K562 (cell line): Measurements from ENCODE around the gene MAGI2. TPM values are rescaled to one million over a fixed set of nuclear protein-coding genes. Genes with fewer than 3 reads are reported as not detected.

Experiments
- ATAC-seq: fragments of 200-7000 bp; cut with Tn5 transposase; 3 replicates; pipeline ENCODE4 v1.9.1; 2020; ENCODE audit warnings: moderate library complexity
- BruUV-seq: library from RNA; stranded (reverse); fragments of 400-500 nt; replicated peaks from 2 replicates; lab custom pipeline; 2021; lab: Mats Ljungman, UMichigan
- CTCF ChIA-PET: fragments of 300-600 bp; formaldehyde crosslinking; extraction: SDS; loops from one replicate; lab custom pipeline; 2021; ENCODE audit warnings: low intra/inter-chr PET ratio; lab: Yijun Ruan, JAX
- POLR2A ChIA-PET: fragments of 300-600, 350-650 bp; sonication (Branson Sonifier 250); formaldehyde crosslinking; extraction: SDS; loops from one replicate; lab custom pipeline; 2021; ENCODE audit warnings: antibody characterized with exemption, inconsistent platforms; lab: Yijun Ruan, JAX
- DNase-seq, 4 experiments: peaks; one replicate each; pipeline versions ENCODE4 v3.0.0 to v3.0.0-alpha.2; 2011 to 2018; ENCODE audit warnings: low spot score in 3 of 4, mixed read lengths in 3 of 4; ENCODE audit errors: extremely low read depth in 1 of 4
- FAIRE-seq: peaks from 2 replicates; lab custom pipeline; 2011; peaks lifted over from hg19 to GRCh38; lab: Jason Lieb, UNC
- H2AFZ ChIP-seq: 2 replicates; pipeline ENCODE4 v1.6.0; 2011; ENCODE audit warnings: low read depth, low read length, control low read depth, inconsistent platforms
- H3K27ac ChIP-seq: fragments of 200-600 bp; 3 replicates; pipeline ENCODE4 v1.8.0; 2011; ENCODE audit warnings: low read depth, mild to moderate bottlenecking, control low read depth, inconsistent platforms, low read length, moderate library complexity, mixed read lengths; ENCODE audit errors: extremely low read depth
- H3K27me3 ChIP-seq, 2 experiments: fragments of 300-600 bp in 1 of 2; 2 replicates in 1 of 2; 3 replicates in 1 of 2; pipeline versions ENCODE4 v1.6.0 to v1.8.0; 2011; ENCODE audit warnings: inconsistent platforms in 2 of 2, low read length in 2 of 2, mild to moderate bottlenecking in 1 of 2, mixed read lengths in 1 of 2, moderate library complexity in 1 of 2; ENCODE audit not compliant: control insufficient read depth in 2 of 2, insufficient read depth in 2 of 2
- H3K36me3 ChIP-seq: fragments of 300-600 bp; 3 replicates; pipeline ENCODE4 v1.8.0; 2011; ENCODE audit warnings: mild to moderate bottlenecking, low read length, inconsistent platforms; ENCODE audit not compliant: control insufficient read depth, insufficient read depth
- H3K4me1 ChIP-seq, 2 experiments: fragments of 200-600 bp in 1 of 2; replicated peaks in 1 of 2; 2 replicates in 1 of 2; 3 replicates in 1 of 2; pipeline versions ENCODE4 v1.5.1 to v1.8.0; 2011; ENCODE audit warnings: inconsistent platforms in 2 of 2, low read length in 2 of 2, mild to moderate bottlenecking in 1 of 2, mixed read lengths in 1 of 2, moderate library complexity in 1 of 2; ENCODE audit not compliant: control insufficient read depth in 2 of 2, insufficient read depth in 2 of 2
- H3K4me2 ChIP-seq: 2 replicates; pipeline ENCODE4 v1.6.1; 2011; ENCODE audit warnings: low read length, control low read depth, inconsistent platforms, mixed read lengths; ENCODE audit not compliant: insufficient read depth
- H3K4me3 ChIP-seq: fragments of 200-600 bp; sonication (generic), shearing (Covaris generic); 2 replicates; pipeline ENCODE4 v1.5.1; 2016; ENCODE audit warnings: control low read depth, inconsistent platforms
- H3K79me2 ChIP-seq: fragments of 200-600 bp; 3 replicates; pipeline ENCODE4 v1.8.0; 2011; ENCODE audit warnings: low read length, inconsistent platforms; ENCODE audit not compliant: control insufficient read depth, insufficient read depth
- H3K9ac ChIP-seq, 2 experiments: 2 replicates each; pipeline versions ENCODE4 v1.6.0 to v1.6.1; 2011; ENCODE audit warnings: low read depth in 2 of 2, low read length in 2 of 2, control low read depth in 1 of 2, inconsistent platforms in 1 of 2, mild to moderate bottlenecking in 1 of 2, mixed read lengths in 1 of 2; ENCODE audit not compliant: insufficient read depth in 1 of 2
- H3K9me1 ChIP-seq: one replicate; pipeline ENCODE4 v1.6.0; 2011; ENCODE audit warnings: inconsistent platforms, mild to moderate bottlenecking, low read length, moderate library complexity; ENCODE audit not compliant: control insufficient read depth, insufficient read depth
- H3K9me3 ChIP-seq: replicated peaks from 2 replicates; pipeline ENCODE4 v1.5.1; 2011; ENCODE audit warnings: low read depth, low read length, inconsistent platforms; ENCODE audit not compliant: control insufficient read depth, insufficient read depth
- H4K20me1 ChIP-seq: replicated peaks from 2 replicates; pipeline ENCODE4 v1.6.1; 2011; ENCODE audit warnings: low read length, inconsistent platforms, mixed read lengths; ENCODE audit not compliant: control insufficient read depth, insufficient read depth
- SMAD3 ChIP-seq: fragments of 450-650 bp; formaldehyde crosslinking; conservative IDR thresholded peaks from 2 replicates; pipeline ENCODE4 v1.4.0; 2020; ENCODE audit warnings: mild to moderate bottlenecking
- WGBS: fragments of 100-300 bp; shearing (Covaris generic); methylation state at CpG from one replicate; pipeline ENCODE4 v1.1.6; 2016; ENCODE audit warnings: low coverage, mixed read lengths; ENCODE audit not compliant: insufficient coverage; ENCODE audit errors: missing lambda C conversion rate; 5-methylcytosine and 5-hydroxymethylcytosine counted together
- in situ Hi-C: fragments of 300-500 bp; cut with MboI; formaldehyde crosslinking; loops from 4 replicates; pipeline ENCODE4 v1.15.0; 2018; ENCODE audit warnings: inconsistent platforms, mixed read lengths
- intact Hi-C: fragments of 100-400 bp; cut with micrococcal nuclease; formaldehyde crosslinking; loops from 2 replicates; pipeline ENCODE4 v1.14.2; 2022
- polyA plus RNA-seq, 8 experiments: library from polyadenylated mRNA; depleted of rRNA in 4 of 8; stranded (reverse) in 5 of 8; unstranded in 3 of 8; fragments of >200 nt; fragmentation: Nextera tagmentation in 2 of 8; fragmentation: Illumina TruSeq in 1 of 8; extraction: Ambion mirVana in 2 of 8; extraction: Trizol in 1 of 8; gene quantifications; 2 replicates each; pipeline versions ENCODE4 v1.2.1 to v1.2.3, GENCODE V29; 2011 to 2014; ENCODE audit warnings: inconsistent platforms in 1 of 8, missing spikeins in 1 of 8
- total RNA-seq, 7 experiments: library from RNA; depleted of rRNA in 6 of 7; stranded (reverse); fragments of >200 nt in 6 of 7; fragmentation: Illumina TruSeq in 2 of 7; extraction: Trizol in 2 of 7; gene quantifications; 2 replicates each; pipeline versions ENCODE4 v1.2.1 to v1.2.3, GENCODE V29; 2011 to 2021; ENCODE audit warnings: low replicate concordance in 1 of 7
- TF ChIP-seq, protein P1 (sequence below): sonication (generic); formaldehyde crosslinking; IDR thresholded peaks from 2 replicates; pipeline ENCODE4 v1.8.0; 2022; ENCODE audit warnings: missing genetic modification reagents, mild to moderate bottlenecking, borderline replicate concordance
- TF ChIP-seq, protein P2 (sequence below), 2 experiments: fragments of 200-800 bp in 1 of 2; sonication (Bioruptor generic) in 1 of 2; sonication (generic) in 1 of 2; formaldehyde crosslinking in 1 of 2; IDR thresholded peaks in 1 of 2; conservative IDR thresholded peaks in 1 of 2; 2 replicates each; pipeline versions ENCODE4 v1.5.0 to v1.6.1; 2016 to 2020; ENCODE audit warnings: missing compliant biosample characterization in 1 of 2, missing genetic modification characterization in 1 of 2, missing genetic modification reagents in 1 of 2

Gene MAGI2
- total and polyA plus RNA-seq, 9 of the 15 experiments (the other 6 are each of a cell fraction or from before 2014, with no cell fraction given) = 0.27 to 1.4 (median 0.70) TPM

DNA sequence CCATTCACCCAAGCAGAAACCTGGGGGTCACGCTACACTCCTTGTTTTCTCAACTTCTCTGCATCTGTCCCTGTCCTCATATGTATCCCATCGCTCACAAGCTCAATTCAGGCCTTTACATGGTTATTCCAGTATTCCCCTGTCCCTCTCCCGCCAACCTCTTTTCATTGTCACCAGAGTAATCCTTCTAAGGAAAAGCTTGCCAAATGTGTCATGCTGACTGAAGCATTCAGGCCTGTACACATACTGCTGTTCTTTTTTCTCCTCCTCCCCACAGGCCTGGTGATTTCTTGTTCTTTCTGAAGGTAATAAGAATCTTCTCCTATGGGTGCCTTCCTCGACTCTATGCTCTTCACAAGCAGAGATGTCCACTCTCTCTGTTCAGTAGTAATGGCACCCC lies 1372.7 kb downstream of the MAGI2 start:
- in situ Hi-C loops (no loop called here), intact Hi-C loops (loop anchor here (2.0 kb wide), 1 partner anchor 140 kb away; no protein-coding TSS in a partner anchor)
- H3K27me3 ChIP-seq = peaks cover 13 to 14% of the 10 kb centered on the region in 2 experiments
- no peak overlapping the region for H3K4me3 ChIP-seq
- BruUV-seq = no TSS peak
- H3K9me3 ChIP-seq = no peaks in the 10 kb centered on the region
- FAIRE-seq = no peak
- H3K27ac ChIP-seq = no peak overlapping the region
- ATAC-seq = no peak
- no peak overlapping the region for H3K4me2 ChIP-seq
- H3K9me1 ChIP-seq = no peaks in the 10 kb centered on the region
- CTCF ChIA-PET = no interaction called here
- H3K79me2 ChIP-seq = no peaks in the 10 kb centered on the region
- no peaks in the 10 kb centered on the region for H3K36me3 ChIP-seq
- H3K4me1 ChIP-seq = no peaks in the 10 kb centered on the region
- 4% methylated on average over 4 of the region's 4 CpGs for WGBS
- no peak overlapping the region for H2AFZ ChIP-seq
- H3K9ac ChIP-seq = no peak overlapping the region
- DNase-seq = no peak
- POLR2A ChIA-PET = no interaction called here
- TF ChIP-seq SMAD3 (CRISPR knock-in tag) = no peak
- TF ChIP-seq, all 486 proteins: peak for 0
- no peaks in the 10 kb centered on the region for H4K20me1 ChIP-seq

DNA sequence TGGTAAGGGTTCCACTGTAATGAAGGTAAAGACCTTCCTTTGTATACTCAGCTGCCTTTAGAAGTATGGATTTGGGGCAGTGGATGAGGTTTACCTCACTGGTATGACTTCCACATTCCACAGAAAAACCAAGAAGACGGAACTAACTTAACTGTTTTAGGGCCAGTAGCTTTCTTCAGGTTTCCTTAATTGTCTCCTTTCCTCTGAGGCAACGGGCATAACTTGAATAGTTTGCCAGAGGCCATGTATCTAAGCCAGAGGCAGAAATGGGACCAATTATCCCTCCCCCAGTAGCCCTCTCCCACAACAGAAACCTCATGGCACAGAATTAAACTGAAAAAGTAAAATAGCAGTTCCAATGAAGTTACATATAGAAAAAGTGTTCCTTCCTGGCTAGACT lies 1373.2 kb downstream of the MAGI2 start:
- intact Hi-C loops = loop anchor here (2.0 kb wide), 1 partner anchor 139 kb away; no protein-coding TSS in a partner anchor
- no peaks in the 10 kb centered on the region for H3K4me1 ChIP-seq
- H2AFZ ChIP-seq = no peak overlapping the region
- peaks cover 14 to 16% of the 10 kb centered on the region in 2 experiments for H3K27me3 ChIP-seq
- H3K27ac ChIP-seq = no peak overlapping the region
- TF ChIP-seq, protein P1, sequence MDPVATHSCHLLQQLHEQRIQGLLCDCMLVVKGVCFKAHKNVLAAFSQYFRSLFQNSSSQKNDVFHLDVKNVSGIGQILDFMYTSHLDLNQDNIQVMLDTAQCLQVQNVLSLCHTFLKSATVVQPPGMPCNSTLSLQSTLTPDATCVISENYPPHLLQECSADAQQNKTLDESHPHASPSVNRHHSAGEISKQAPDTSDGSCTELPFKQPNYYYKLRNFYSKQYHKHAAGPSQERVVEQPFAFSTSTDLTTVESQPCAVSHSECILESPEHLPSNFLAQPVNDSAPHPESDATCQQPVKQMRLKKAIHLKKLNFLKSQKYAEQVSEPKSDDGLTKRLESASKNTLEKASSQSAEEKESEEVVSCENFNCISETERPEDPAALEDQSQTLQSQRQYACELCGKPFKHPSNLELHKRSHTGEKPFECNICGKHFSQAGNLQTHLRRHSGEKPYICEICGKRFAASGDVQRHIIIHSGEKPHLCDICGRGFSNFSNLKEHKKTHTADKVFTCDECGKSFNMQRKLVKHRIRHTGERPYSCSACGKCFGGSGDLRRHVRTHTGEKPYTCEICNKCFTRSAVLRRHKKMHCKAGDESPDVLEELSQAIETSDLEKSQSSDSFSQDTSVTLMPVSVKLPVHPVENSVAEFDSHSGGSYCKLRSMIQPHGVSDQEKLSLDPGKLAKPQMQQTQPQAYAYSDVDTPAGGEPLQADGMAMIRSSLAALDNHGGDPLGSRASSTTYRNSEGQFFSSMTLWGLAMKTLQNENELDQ (CRISPR knock-in tag) = no peak
- TF ChIP-seq, protein P2, sequence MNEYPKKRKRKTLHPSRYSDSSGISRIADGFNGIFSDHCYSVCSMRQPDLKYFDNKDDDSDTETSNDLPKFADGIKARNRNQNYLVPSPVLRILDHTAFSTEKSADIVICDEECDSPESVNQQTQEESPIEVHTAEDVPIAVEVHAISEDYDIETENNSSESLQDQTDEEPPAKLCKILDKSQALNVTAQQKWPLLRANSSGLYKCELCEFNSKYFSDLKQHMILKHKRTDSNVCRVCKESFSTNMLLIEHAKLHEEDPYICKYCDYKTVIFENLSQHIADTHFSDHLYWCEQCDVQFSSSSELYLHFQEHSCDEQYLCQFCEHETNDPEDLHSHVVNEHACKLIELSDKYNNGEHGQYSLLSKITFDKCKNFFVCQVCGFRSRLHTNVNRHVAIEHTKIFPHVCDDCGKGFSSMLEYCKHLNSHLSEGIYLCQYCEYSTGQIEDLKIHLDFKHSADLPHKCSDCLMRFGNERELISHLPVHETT (CRISPR knock-in tag; conservative IDR thresholded peaks at IDR 0.05 in 1 of 2, IDR thresholded peaks at IDR 0.05 in 1 of 2) = no peak
- CTCF ChIA-PET = no interaction called here
- POLR2A ChIA-PET = no interaction called here
- H3K79me2 ChIP-seq = no peaks in the 10 kb centered on the region
- in situ Hi-C loops = no loop called here
- 2% methylated on average over 2 of the region's 2 CpGs for WGBS
- H3K4me2 ChIP-seq = no peak overlapping the region
- no peaks in the 10 kb centered on the region for H3K9me3 ChIP-seq
- DNase-seq (no peak), FAIRE-seq (no peak), ATAC-seq (no peak)
- H3K9ac ChIP-seq = no peak overlapping the region
- no peaks in the 10 kb centered on the region for H3K36me3 ChIP-seq
- H3K9me1 ChIP-seq = no peaks in the 10 kb centered on the region
- no peak overlapping the region for H3K4me3 ChIP-seq
- no TSS peak for BruUV-seq
- no peaks in the 10 kb centered on the region for H4K20me1 ChIP-seq
